GM19452 (cell line): ENCODE data around the gene PLEKHG4.

Source experiments
- ATAC-seq: cut with Tn5 transposase; IDR thresholded peaks from one replicate; pipeline ENCODE4 v1.9.1; 2021; ENCODE audit not compliant: unreplicated experiment

PLEKHG4 gene

GRCh38 chr16:67279296-67280089 lies at the start of gene PLEKHG4:
PLEKHG4 (plus strand) TSS chr16:67279532; CDS start chr16:67280045, 513 bp downstream.
- peak; percentile 81 for ATAC-seq

GRCh38 chr16:67229906-67230808 lies 49.2 kb upstream of the PLEKHG4 start:
- ATAC-seq = no peak

- no peak for ATAC-seq
These were observed 48.3 kb upstream of the PLEKHG4 start for GRCh38 chr16:67230809-67231660.

- no peak for ATAC-seq
These were observed 45.7 kb upstream of the PLEKHG4 start for GRCh38 chr16:67233596-67233995.

GRCh38 chr16:67234180-67234597 lies 45.1 kb upstream of the PLEKHG4 start:
- ATAC-seq = no peak

- no peak for ATAC-seq
These were observed 43.3 kb upstream of the PLEKHG4 start for GRCh38 chr16:67235816-67236562.

- no peak for ATAC-seq
These were observed 42.6 kb upstream of the PLEKHG4 start for GRCh38 chr16:67236563-67237395.

GRCh38 chr16:67237396-67238277 lies 41.7 kb upstream of the PLEKHG4 start:
- ATAC-seq = no peak

GRCh38 chr16:67238278-67238575 lies 41.1 kb upstream of the PLEKHG4 start:
- no peak for ATAC-seq

GRCh38 chr16:67238806-67239470 lies 40.4 kb upstream of the PLEKHG4 start:
- ATAC-seq = no peak

GRCh38 chr16:67240506-67240905 lies 38.8 kb upstream of the PLEKHG4 start:
- no peak for ATAC-seq

GRCh38 chr16:67241008-67241900 lies 38.1 kb upstream of the PLEKHG4 start:
- ATAC-seq = no peak

GRCh38 chr16:67242138-67242730 lies 37.1 kb upstream of the PLEKHG4 start:
- ATAC-seq = no peak

GRCh38 chr16:67243481-67243880 lies 35.9 kb upstream of the PLEKHG4 start:
- no peak for ATAC-seq

- peak; percentile 57 for ATAC-seq
These were observed 34.7 kb upstream of the PLEKHG4 start for GRCh38 chr16:67244387-67245185.

- no peak for ATAC-seq
These were observed 34.1 kb upstream of the PLEKHG4 start for GRCh38 chr16:67245186-67245585.
